SKM-1 treated with dmso at 0.1 percent for 144 hours (cell line): ENCODE data around the gene TIMP3.

ENCODE experiments used
- DNase-seq: peaks from one replicate; lab custom pipeline; 2025; ENCODE audit not compliant: unreplicated experiment; lab: John Stamatoyannopoulos, UW

TIMP3 gene

GRCh38 chr22:32827049-32827602 is 25.6 kb downstream of the TIMP3 start:
- DNase-seq, result no peak

GRCh38 chr22:32828150-32828549 is 26.6 kb downstream of the TIMP3 start:
- no peak for DNase-seq

- DNase-seq, result no peak
Observed at GRCh38 chr22:32828561-32828960, 27.1 kb downstream of the TIMP3 start.

GRCh38 chr22:32829451-32829851 is 27.9 kb downstream of the TIMP3 start:
- no peak for DNase-seq

DNA sequence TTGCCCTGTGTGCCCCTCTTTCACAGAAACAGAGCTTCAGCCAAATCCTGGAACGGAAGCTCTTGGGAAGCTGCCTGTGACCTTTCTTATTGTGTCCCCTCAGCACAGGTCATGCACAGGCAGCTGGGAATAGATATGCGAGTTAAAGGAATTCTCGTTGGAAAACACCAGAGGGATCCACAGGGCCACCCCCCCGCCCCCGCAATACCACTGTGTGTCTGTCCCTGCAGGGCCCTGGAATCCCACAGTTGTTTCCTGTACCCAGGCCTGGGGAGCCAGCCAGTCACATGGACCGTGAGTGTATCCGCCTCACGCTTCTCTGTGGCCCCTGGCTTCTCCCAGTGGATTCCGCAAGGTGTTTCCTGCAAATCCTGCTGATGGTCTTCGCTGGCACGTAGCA is 29.0 kb downstream of the TIMP3 start:
- DNase-seq, result no peak

- no peak for DNase-seq
Observed at GRCh38 chr22:32830957-32831356, 29.5 kb downstream of the TIMP3 start.

DNA sequence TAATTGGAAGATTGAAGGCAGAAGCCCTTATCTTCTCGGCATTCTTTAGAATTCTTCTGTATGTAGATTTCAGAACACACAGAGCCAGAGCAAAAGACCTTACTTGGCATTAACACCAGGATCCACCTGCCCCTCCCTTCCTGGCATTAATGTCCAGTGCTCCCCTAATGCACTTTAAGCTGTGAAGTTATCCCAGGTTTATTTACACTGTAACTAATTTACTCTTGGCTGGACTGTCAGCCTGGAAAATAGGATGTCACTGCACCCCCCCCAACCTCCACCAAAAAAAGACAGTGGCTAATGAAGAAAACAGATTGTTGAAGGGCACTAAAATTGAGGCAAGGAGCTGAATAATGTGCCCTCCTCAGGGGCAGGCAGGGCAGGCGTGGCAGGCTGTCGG is 30.1 kb downstream of the TIMP3 start:
- DNase-seq, result no peak

DNA sequence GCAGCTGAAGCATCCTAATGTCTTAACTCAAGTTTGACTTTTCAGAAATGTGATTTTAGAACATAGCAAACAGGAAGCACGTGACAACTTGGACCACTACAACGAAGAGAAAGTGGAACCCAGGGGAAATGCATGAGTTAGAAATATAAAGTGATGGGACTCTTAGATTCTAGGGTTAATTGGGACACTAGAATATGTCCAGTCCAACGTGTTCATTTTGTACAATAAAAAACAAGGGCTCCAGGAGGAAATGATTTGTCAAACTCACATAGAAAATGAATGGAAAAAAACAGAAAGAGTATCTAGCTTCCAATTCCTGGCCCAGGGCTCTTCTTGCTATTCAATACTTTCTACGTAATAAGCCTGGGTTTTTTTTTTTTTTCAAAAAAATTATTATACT is 30.7 kb downstream of the TIMP3 start:
- DNase-seq, result no peak

DNA sequence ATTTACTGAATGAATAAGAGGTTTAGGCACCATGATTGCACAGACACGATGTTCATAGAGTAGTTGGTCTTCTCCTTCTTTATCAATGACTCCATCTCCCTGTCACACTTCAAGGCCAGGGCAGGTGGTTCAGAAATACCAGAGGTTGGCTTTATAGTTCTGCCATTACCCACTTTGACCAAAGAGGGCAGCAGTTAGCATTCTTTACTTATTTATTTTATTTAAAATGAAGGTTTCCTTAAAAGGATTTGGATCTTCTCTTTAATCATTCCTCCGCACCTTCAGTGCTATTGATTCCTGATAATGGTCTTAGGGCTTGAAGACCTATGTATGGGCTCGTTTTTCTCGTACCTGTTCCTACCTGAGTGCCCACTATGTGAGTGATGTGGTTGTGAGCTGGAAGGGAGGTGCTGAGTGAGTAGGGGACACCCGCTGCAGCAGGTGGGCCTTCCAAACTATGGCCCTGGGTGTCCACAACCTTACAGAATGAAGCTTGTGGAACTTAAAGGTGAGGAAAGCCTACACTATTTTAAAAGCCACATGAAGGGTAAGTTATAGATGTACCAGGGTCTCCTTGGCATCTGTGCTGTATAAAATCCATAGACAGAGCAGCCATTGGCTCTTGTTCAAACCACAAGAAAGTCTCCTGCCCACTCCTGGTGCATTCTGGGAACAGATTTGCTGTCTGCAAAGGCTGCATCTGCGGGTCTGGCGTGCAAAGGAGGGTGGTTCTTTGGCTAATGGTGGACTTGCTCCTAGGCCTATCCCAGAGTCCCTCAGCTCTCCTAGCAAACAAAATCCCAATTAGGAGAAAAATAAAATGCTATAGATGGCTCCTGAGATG is 35.0 kb downstream of the TIMP3 start:
- DNase-seq, result no peak

- DNase-seq, result no peak
Observed at GRCh38 chr22:32837142-32837541, 35.6 kb downstream of the TIMP3 start.

GRCh38 chr22:32837803-32838202 is 36.3 kb downstream of the TIMP3 start:
- DNase-seq, result no peak

DNA sequence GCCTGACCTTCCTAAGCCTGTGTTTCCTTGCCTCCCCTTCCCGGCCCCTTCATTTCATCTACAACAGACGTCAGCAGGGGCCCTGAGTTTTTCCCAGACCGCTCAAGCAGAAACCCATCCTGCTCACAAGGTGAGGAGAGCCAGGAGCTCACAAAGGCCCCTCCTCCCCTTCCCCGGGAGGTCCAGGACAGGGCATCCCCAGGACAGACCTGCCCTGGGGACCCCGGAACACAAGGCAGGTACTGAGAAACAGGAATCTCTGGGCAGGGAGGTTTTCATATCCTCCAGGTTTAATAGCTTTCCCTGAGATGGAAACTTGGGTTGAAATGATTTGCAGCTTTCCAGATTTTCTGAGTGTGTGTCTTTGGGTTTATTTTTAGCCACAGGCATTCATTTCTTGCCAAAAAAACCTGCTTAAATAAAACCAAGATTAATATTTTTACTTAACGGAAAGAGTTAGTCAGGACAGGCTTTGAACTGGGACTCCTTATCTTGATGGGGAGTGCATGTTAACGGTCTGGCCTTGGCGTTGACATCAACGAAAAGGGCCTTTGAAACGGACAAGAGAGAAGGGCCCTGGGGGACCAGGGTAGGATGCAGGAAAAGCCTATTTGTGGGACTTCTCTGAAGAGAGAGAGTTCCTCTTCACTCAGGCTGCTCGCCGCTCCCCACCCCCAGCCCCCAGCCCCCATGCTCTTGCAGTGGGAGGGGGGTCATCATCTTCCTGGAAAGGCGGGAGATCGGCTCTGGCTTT is 38.5 kb downstream of the TIMP3 start:
- DNase-seq, result no peak

GRCh38 chr22:32841175-32841574 is 39.7 kb downstream of the TIMP3 start:
- no peak for DNase-seq

GRCh38 chr22:32842486-32842885 is 41.0 kb downstream of the TIMP3 start:
- no peak for DNase-seq

- DNase-seq, result no peak
Observed at GRCh38 chr22:32843300-32843699, 41.8 kb downstream of the TIMP3 start.

DNA sequence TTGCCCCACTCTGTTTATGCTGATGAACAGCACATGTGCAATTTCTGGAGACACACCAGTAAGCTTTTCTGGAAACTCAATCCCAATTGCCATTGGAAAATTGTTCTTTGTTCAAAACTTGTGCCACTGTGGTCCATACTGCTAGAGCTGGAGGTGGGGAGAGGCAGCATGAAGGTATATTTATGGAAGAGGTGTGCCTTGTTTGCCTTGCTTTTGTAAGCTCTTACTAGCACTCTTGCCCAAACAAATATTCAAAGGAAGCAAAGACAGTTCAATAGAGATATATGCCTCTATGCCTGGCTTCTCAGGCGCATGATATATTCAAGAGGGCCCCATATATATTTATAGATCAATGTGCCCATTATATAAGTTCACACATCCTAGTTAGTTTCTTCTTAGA is 42.7 kb downstream of the TIMP3 start:
- DNase-seq, result no peak

DNA sequence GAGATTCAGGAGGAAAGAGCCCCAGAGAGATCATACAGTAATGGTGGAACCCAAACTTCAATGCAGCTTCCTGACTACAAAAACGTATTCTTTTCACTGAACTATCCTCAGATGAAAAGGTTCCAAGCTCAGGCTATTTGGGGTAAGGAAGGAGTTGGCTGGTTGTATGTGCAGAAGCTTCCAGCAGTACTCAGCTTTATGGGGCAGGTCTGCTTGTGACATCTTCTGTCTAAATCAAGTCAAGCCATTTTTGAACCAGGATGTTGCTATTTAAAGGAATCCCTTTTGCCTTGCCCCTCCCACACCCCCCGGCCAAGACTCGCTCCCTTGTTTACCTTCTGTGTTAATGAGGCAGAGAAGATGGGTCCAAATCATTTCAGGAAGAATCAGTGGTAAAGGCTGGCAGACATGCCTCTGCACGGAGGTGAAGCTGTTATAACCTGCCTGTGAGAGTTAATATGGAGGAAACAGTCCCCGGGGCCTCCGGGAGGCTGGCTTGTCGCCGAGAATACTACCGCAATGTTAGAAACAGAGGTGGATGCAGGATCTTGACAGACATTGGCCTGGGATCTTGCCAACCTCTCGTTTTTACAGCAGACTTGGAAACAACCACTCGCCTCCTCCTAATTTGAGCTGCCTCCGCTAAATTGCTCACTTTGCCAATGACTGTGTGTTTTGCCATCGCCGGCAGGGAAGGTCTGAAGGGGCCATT is 45.4 kb downstream of the TIMP3 start:
- no peak for DNase-seq

GRCh38 chr22:32848226-32848625 is 46.7 kb downstream of the TIMP3 start:
- no peak for DNase-seq

- no peak for DNase-seq
Observed at GRCh38 chr22:32849501-32849900, 48.0 kb downstream of the TIMP3 start.

DNA sequence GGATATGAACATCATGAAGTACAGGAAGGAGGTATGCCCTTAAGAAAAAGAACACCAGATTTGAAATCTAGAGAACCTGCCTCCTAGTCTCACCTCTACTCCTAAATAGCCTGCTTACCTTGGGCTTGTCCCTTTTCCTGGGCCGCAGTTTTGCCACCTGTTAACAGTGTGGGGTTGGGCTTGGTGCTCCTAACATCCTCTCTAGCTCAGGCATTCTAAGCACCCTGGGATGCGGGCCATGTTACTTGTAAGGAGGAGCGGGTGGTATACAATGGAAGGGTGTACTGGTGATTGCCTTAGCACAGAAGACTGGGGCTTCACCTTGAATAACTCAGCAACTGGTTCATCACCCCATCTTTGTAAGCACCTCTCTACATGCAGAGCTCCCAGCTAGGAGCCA is 48.7 kb downstream of the TIMP3 start:
- no peak for DNase-seq
